Naive thymus-derived CD4-positive, alpha-beta T cell (primary cell): ENCODE measurements around the gene KRIT1. TPM values are rescaled to one million over a fixed set of nuclear protein-coding genes. Genes with fewer than 3 reads are reported as not detected.

ENCODE experiments used
- ATAC-seq: fragments of 150-1000 bp; cut with Tn5 transposase; 2 replicates; pipeline ENCODE4 v1.10.0; 2021; ENCODE audit warnings: mild to moderate bottlenecking, moderate library complexity
- CTCF ChIA-PET: fragments of 350-600 bp; sonication (Branson Sonifier 250); formaldehyde crosslinking; loops from one replicate; lab custom pipeline; 2021; ENCODE audit warnings: antibody characterized with exemption; lab: Charles Lee
- POLR2A ChIA-PET: fragments of 350-600 bp; sonication (Branson Sonifier 250); formaldehyde crosslinking; loops from one replicate; lab custom pipeline; 2021; ENCODE audit warnings: antibody characterized with exemption, inconsistent platforms; lab: Charles Lee
- DNase-seq, 9 donors: peaks; one replicate each; pipeline versions ENCODE4 v3.0.0 to v3.0.0-alpha.2; 2020 to 2022; ENCODE audit warnings: mixed read lengths in 1 of 9
- H3K27ac ChIP-seq: one replicate; pipeline ENCODE4 v1.7.0; 2013; ENCODE audit warnings: mild to moderate bottlenecking, low read depth, low read length, moderate library complexity
- H3K27me3 ChIP-seq, 2 donors: one replicate each; pipeline ENCODE4 v1.7.0; 2013; ENCODE audit warnings: low read length in 2 of 2, mild to moderate bottlenecking in 2 of 2, moderate library complexity in 2 of 2; ENCODE audit not compliant: control insufficient read depth in 2 of 2, insufficient read depth in 2 of 2
- H3K36me3 ChIP-seq, 3 experiments: 1 replicate in 2 of 3; 2 replicates in 1 of 3; pipeline ENCODE4 v1.7.0; 2013; ENCODE audit warnings: low read length in 3 of 3, mild to moderate bottlenecking in 3 of 3, moderate library complexity in 1 of 3; ENCODE audit not compliant: insufficient read depth in 3 of 3, control insufficient read depth in 2 of 3
- H3K4me1 ChIP-seq, 2 donors: one replicate each; pipeline ENCODE4 v1.7.0; 2013; ENCODE audit warnings: low read length in 2 of 2, mild to moderate bottlenecking in 2 of 2, moderate library complexity in 1 of 2; ENCODE audit not compliant: control insufficient read depth in 2 of 2, insufficient read depth in 2 of 2
- H3K4me3 ChIP-seq: 2 replicates; pipeline ENCODE4 v1.7.0; 2013; ENCODE audit warnings: mild to moderate bottlenecking, low read length
- H3K9me3 ChIP-seq, 3 experiments: 1 replicate in 2 of 3; 2 replicates in 1 of 3; pipeline ENCODE4 v1.7.0; 2013; ENCODE audit warnings: low read length in 3 of 3; ENCODE audit not compliant: control insufficient read depth in 2 of 3
- H3K27ac Mint-ChIP-seq, 9 donors: one replicate each; pipeline ENCODE4 v1.8.0; 2020 to 2022; ENCODE audit warnings: mixed read lengths in 9 of 9, mild to moderate bottlenecking in 8 of 9, moderate library complexity in 5 of 9, inconsistent platforms in 2 of 9
- H3K27me3 Mint-ChIP-seq, 5 donors: one replicate each; pipeline ENCODE4 v1.8.0; 2021 to 2022; ENCODE audit warnings: mixed read lengths in 5 of 5, mild to moderate bottlenecking in 1 of 5
- H3K36me3 Mint-ChIP-seq, 5 donors: one replicate each; pipeline ENCODE4 v1.8.0; 2020 to 2022; ENCODE audit warnings: mixed read lengths in 5 of 5, mild to moderate bottlenecking in 3 of 5, inconsistent platforms in 1 of 5
- H3K4me1 Mint-ChIP-seq, 7 donors: one replicate each; pipeline ENCODE4 v1.8.0; 2020 to 2022; ENCODE audit warnings: mixed read lengths in 7 of 7, mild to moderate bottlenecking in 3 of 7, inconsistent platforms in 1 of 7
- H3K4me3 Mint-ChIP-seq, 10 donors: one replicate each; pipeline ENCODE4 v1.8.0; 2020 to 2022; ENCODE audit warnings: mild to moderate bottlenecking in 10 of 10, mixed read lengths in 10 of 10, moderate library complexity in 6 of 10, inconsistent platforms in 2 of 10
- H3K9me3 Mint-ChIP-seq, 11 donors: one replicate each; pipeline ENCODE4 v1.8.0; 2020 to 2022; ENCODE audit warnings: mixed read lengths in 11 of 11, mild to moderate bottlenecking in 4 of 11, inconsistent platforms in 1 of 11, moderate library complexity in 1 of 11
- intact Hi-C, 2 donors: fragments of 100-400 bp; cut with micrococcal nuclease; formaldehyde crosslinking; loops; one replicate each; pipeline ENCODE4 v1.15.1; 2023
- microRNA-seq: library from miRNA; unstranded; fragments of <30 nt; microRNA quantifications from one replicate; pipeline ENCODE4 v1.2.0, GENCODE V29; 2022; ENCODE audit warnings: borderline microRNAs expressed
- polyA plus RNA-seq, 2 donors: library from polyadenylated mRNA; unstranded; fragments of 300-500 nt; fragmentation: Illumina TruSeq; gene quantifications; one replicate each; pipeline ENCODE4 v1.2.3, GENCODE V29; 2021
- total RNA-seq, 6 experiments: library from RNA in 5 of 6; stranded (reverse) in 5 of 6; gene quantifications; 1 replicate in 5 of 6; 2 replicates in 1 of 6; pipeline ENCODE4 v1.2.3 and lab custom pipeline; 2021 to 2026

The KRIT1 gene
- total and polyA plus RNA-seq, 7 experiments from 2014 or later, result 18.5 to 78.7 (median 46.7) TPM

GRCh38 chr7:92150450-92151017 is 95.2 kb downstream of the KRIT1 start:
- H3K36me3 Mint-ChIP-seq, result no peaks in the 10 kb centered on the region
- H3K27me3 Mint-ChIP-seq, result peaks cover 0 to 9% (median 0%) of the 10 kb centered on the region in 5 donors

GRCh38 chr7:92149736-92150239 is 95.9 kb downstream of the KRIT1 start:
- no peaks in the 10 kb centered on the region for H3K27me3 ChIP-seq
- H3K27ac Mint-ChIP-seq, result no peak overlapping the region
- intact Hi-C loops, result no loop called here
- peaks cover 0 to 6% (median 0%) of the 10 kb centered on the region in 5 donors for H3K27me3 Mint-ChIP-seq
- ATAC-seq, result no peak
- DNase-seq, result no peak
- no peaks in the 10 kb centered on the region for H3K9me3 ChIP-seq
- no peak overlapping the region for H3K4me3 Mint-ChIP-seq
- no peaks in the 10 kb centered on the region for H3K4me1 Mint-ChIP-seq
- H3K9me3 Mint-ChIP-seq, result no peaks in the 10 kb centered on the region
- no peak overlapping the region for H3K27ac ChIP-seq
- no peaks in the 10 kb centered on the region for H3K36me3 Mint-ChIP-seq
- H3K36me3 ChIP-seq, result no peaks in the 10 kb centered on the region
- ChIA-PET POLR2A (no interaction called here), CTCF (no interaction called here)
- no peak overlapping the region for H3K4me3 ChIP-seq
- no peaks in the 10 kb centered on the region for H3K4me1 ChIP-seq

More at GRCh38 chr7:92150450-92151017, 95.2 kb downstream of the KRIT1 start:
- intact Hi-C loops, result no loop called here
- CTCF ChIA-PET, result no interaction called here
- Mint-ChIP-seq H3K9me3 (no peaks in the 10 kb centered on the region), H3K27ac (no peak overlapping the region), H3K4me3 (no peak overlapping the region), H3K4me1 (no peaks in the 10 kb centered on the region)
- no peaks in the 10 kb centered on the region for H3K36me3 ChIP-seq
- no peaks in the 10 kb centered on the region for H3K27me3 ChIP-seq
- no peak overlapping the region for H3K4me3 ChIP-seq
- H3K9me3 ChIP-seq, result no peaks in the 10 kb centered on the region
- H3K4me1 ChIP-seq, result no peaks in the 10 kb centered on the region
- H3K27ac ChIP-seq, result no peak overlapping the region
- DNase-seq, result no peak
- POLR2A ChIA-PET, result no interaction called here
- ATAC-seq, result no peak

Small RNAs within 50 kb of the gene (microRNA-seq; reads per million reads assigned to microRNA genes)
- gene MIR1285-1, result not detected

Other genes with a start within 250 kb of the KRIT1 start
- 10 to 100 TPM; 14.7 to 36.6 (median 21.7) TPM for gene CYP51A1, start 111.4 kb downstream of the KRIT1 start, total RNA-seq
- gene CYP51A1, start 111.4 kb downstream of the KRIT1 start, polyA plus RNA-seq, result 10 to 100 TPM; 12.2 to 12.6 TPM
- gene LRRD1, start 66.8 kb downstream of the KRIT1 start, total RNA-seq, result under 1 TPM in 2 of 5 experiments, not detected in 3; 0.17 to 0.22 TPM
- gene LRRD1, start 66.8 kb downstream of the KRIT1 start, polyA plus RNA-seq, result not detected
- 10 to 100 TPM; 54.8 to 98.6 (median 68.2) TPM for gene ANKIB1, start 60 bp upstream of the KRIT1 start, total RNA-seq
- 10 to 100 TPM in 1 of 2 donors, 1 to 10 TPM in 1; 5.8 to 14.7 TPM for gene ANKIB1, start 60 bp upstream of the KRIT1 start, polyA plus RNA-seq
- 10 to 100 TPM; 16.4 to 34.7 (median 22.7) TPM for gene GATAD1, start 201.6 kb upstream of the KRIT1 start, total RNA-seq
- gene GATAD1, start 201.6 kb upstream of the KRIT1 start, polyA plus RNA-seq, result 1 to 10 TPM; 5.3 to 7.9 TPM
- under 1 TPM in 1 of 5 experiments, not detected in 4; 0.24 TPM for gene ERVW-1, start 232.0 kb upstream of the KRIT1 start, total RNA-seq
- gene ERVW-1, start 232.0 kb upstream of the KRIT1 start, polyA plus RNA-seq, result not detected